NCI-H2196 (cell line): ENCODE measurements around the gene GDPD1.
"Not testable (repeated sequence)": the region's sequence is repeated elsewhere in the genome, so short reads cannot be mapped to it uniquely, and the experiment has no call there.

ENCODE experiments used
- DNase-seq: peaks from one replicate; lab custom pipeline; 2025; ENCODE audit not compliant: unreplicated experiment; lab: John Stamatoyannopoulos, UW

Gene GDPD1

DNA sequence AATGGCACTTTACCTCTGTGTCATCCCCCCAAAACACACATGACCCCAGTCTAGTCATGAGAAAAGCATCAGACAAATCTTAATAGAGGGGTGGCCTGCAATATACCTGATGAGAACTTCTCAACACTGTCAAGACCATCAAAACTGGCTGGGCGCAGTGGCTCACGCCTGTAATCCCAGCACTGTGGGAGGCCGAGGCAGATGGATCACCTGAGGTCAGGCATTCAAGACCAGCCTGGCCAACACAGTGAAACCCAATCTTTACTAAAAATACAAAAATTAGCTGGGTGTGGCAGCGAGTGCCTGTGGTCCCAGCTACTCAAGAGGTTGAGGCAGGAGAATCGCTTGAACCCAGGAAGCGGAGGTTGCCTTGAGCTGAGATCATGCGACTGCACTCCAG is 91.2 kb downstream of the GDPD1 start:
- not testable (repeated sequence) for DNase-seq

DNA sequence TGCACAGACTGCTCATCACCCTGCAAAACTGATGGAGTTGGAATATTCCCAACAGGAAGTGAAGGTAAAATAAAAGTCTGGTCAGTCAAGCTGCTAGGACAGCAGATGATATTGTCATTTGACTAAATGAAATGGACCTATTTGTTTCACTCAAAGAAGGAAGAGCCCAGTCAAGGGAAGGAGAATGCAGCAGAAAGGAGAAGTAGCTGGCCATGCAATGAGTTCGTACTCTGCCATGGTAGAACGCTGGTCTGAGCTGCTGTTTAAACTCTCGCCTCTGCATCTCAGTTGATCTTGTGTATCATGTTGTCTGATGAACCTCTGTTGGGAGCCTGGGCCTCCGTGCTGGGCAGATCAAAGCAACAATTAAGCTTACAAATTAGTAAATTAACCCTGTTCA is 95.6 kb downstream of the GDPD1 start:
- DNase-seq, result no peak
